T-helper 2 cell treated with Interferon-gamma antibody and Interleukin-4, amounts not matched to agents 5 μg/mL and 100 μg/mL, for 36 hours (primary cell): ENCODE measurements around the gene ZNF678.
"Not testable (repeated sequence)": the region's sequence is repeated elsewhere in the genome, so short reads cannot be mapped to it uniquely, and the experiment has no call there.

Experiments
- DNase-seq: peaks from one replicate; pipeline ENCODE4 v3.0.0; 2021; ENCODE audit warnings: low spot score
- H3K27ac Mint-ChIP-seq: one replicate; pipeline ENCODE4 v1.8.0; 2021; ENCODE audit warnings: mild to moderate bottlenecking, mixed read lengths
- H3K27me3 Mint-ChIP-seq: one replicate; pipeline ENCODE4 v1.8.0; 2021; ENCODE audit warnings: low read depth, mixed read lengths
- H3K36me3 Mint-ChIP-seq: one replicate; pipeline ENCODE4 v1.8.0; 2021; ENCODE audit warnings: low read depth, mixed read lengths
- H3K4me1 Mint-ChIP-seq: one replicate; pipeline ENCODE4 v1.8.0; 2021; ENCODE audit warnings: low read depth, mixed read lengths
- H3K4me3 Mint-ChIP-seq: one replicate; pipeline ENCODE4 v1.8.0; 2022; ENCODE audit warnings: mild to moderate bottlenecking, moderate library complexity, mixed read lengths
- H3K9me3 Mint-ChIP-seq: one replicate; pipeline ENCODE4 v1.8.0; 2021; ENCODE audit warnings: mixed read lengths

Gene ZNF678

DNA sequence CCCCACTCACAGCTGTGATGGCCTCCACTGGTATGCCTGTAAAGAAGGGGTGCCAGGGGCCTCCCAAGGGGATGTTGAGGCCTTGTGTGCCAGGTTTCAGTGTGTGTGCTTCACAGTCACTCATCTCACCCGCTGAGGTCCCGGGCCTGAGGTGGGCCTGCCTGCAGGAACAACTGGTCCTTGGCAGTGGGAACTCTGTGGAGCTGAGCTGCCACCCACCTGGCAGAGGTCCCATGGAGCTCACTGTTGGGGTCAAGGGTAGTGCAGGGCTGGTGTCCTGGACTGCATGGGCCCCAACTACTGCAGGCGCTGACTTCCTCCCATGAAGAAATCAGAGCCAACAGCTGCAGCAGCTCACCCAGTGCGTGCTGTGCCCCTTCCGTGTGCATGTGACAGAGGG is 17.3 kb upstream of the ZNF678 start:
- no peak overlapping the region for H3K27ac Mint-ChIP-seq
- H3K9me3 Mint-ChIP-seq, result peaks cover 8% of the 10 kb centered on the region
- H3K36me3 Mint-ChIP-seq, result no peaks in the 10 kb centered on the region
- H3K27me3 Mint-ChIP-seq, result peaks cover 8% of the 10 kb centered on the region
- H3K4me3 Mint-ChIP-seq, result no peak overlapping the region
- no peaks in the 10 kb centered on the region for H3K4me1 Mint-ChIP-seq
- DNase-seq, result no peak

DNA sequence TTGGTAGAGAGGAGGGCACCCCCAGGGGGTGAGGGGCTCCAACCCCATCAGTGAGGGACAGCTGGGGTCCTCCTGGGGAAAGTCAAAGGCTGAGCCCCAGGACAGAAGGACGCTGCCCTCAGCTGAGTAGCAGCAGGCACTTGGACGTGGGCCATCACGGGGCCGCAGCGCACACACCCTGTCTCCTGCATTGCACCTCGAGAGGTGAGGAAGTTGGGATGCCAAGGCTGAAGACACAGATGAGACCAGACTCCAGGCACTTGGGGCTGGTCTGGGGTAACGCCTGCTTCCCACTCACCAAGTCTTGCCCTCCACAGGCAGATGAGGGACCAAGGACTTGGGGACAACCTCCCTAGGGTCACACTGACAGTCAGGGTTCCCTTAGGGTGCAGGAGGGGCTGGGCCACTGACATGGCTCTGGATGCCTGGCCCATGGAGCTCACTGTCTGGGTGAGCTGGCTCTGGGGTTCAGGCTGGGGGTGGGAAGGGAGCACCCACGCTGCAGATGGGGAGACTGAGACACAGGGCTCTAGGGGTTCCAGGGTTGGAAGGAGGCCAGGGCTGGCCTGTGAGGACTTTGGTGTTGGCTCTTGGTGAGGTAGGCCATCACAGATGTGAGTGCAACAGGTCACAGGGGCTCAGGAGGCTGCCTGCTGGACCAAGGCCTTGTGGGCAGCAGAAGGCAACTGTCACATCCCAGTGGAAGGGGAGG is 16.6 kb upstream of the ZNF678 start:
- H3K4me1 Mint-ChIP-seq, result no peaks in the 10 kb centered on the region
- peaks cover 13% of the 10 kb centered on the region for H3K9me3 Mint-ChIP-seq
- no peak overlapping the region for H3K4me3 Mint-ChIP-seq
- no peak for DNase-seq
- H3K27me3 Mint-ChIP-seq, result peaks cover 2% of the 10 kb centered on the region
- no peaks in the 10 kb centered on the region for H3K36me3 Mint-ChIP-seq
- no peak overlapping the region for H3K27ac Mint-ChIP-seq

DNA sequence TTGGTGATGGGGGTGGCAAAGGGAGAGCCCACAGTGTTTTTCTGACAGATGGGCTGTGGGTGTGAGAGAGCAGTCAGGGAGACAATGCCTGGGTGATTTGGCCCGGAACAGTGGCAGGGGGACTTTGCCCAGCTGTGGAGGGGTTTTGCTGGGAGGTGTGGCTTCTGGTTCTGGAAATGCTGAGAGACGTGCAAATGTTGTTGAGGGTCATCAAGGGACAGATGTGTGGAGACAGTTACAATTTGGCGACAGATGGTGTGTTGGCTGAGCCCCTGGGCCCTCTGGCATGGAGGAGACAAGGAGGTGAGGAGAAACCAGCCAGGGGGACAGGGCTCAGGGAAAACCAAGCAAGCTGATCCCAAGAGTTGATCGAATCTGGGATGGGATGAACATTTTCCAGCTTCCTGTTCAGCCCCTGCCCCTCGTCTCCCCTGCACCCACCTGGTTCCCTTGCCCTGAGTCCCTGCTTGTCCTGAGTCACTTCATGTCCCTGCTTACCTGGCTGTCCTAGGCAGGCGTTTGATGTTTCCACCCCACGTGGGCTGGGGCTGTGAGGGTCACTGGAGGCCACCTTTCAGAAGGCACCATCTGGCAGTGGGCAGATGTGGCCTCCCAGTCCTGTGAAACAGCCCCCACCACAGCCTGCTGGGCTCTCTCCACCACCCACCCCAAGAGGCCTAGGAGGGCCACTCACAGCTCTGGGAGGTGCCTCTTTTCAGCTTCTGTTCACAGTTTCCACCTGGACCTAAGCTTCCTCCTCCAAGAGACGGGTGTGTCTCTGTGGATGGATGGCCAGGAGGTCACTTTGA is 15.8 kb upstream of the ZNF678 start:
- no peak overlapping the region for H3K4me3 Mint-ChIP-seq
- no peak overlapping the region for H3K27ac Mint-ChIP-seq
- H3K36me3 Mint-ChIP-seq, result no peaks in the 10 kb centered on the region
- H3K27me3 Mint-ChIP-seq, result peaks cover 2% of the 10 kb centered on the region
- no peaks in the 10 kb centered on the region for H3K4me1 Mint-ChIP-seq
- peaks cover 18% of the 10 kb centered on the region for H3K9me3 Mint-ChIP-seq
- DNase-seq, result no peak

DNA sequence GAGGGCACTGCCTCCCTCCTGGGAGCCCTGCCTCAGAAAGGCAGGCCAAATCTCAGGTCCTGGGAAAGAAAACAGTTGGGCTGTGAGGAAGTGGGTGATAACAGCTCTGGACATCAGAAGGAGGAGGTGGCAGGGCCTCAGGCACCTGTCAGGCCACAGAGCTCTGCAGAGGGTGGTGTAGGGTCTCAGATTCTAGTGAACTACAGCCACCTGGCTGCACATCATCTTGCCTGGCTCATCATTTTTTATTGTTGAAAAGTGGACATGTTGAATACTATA is 15.3 kb upstream of the ZNF678 start:
- Mint-ChIP-seq H3K9me3 (peaks cover 22% of the 10 kb centered on the region), H3K4me1 (no peaks in the 10 kb centered on the region), H3K27ac (no peak overlapping the region), H3K36me3 (no peaks in the 10 kb centered on the region), H3K4me3 (no peak overlapping the region), H3K27me3 (peaks cover 4% of the 10 kb centered on the region)
- DNase-seq, result no peak

DNA sequence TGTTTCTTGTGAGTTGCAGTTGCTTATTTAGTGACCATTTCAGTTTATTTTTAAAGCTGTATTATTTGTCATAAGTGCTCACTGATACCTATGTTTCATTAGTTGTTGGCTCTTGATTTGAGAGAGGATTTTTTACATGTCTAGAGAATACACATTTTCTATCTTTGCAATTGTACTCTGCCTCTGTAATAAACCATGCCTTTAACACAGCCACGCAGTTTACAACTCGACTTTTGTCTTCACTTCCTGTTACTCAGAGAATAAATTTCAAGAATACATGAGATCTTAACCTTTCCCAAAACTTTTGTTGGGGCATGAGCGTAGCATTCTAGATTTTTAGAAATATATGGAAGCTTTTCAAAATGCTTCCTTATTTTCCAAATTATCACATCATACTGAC is 14.9 kb upstream of the ZNF678 start:
- no peak overlapping the region for H3K27ac Mint-ChIP-seq
- H3K4me3 Mint-ChIP-seq, result no peak overlapping the region
- peaks cover 24% of the 10 kb centered on the region for H3K9me3 Mint-ChIP-seq
- H3K4me1 Mint-ChIP-seq, result no peaks in the 10 kb centered on the region
- no peaks in the 10 kb centered on the region for H3K36me3 Mint-ChIP-seq
- DNase-seq, result no peak
- peaks cover 4% of the 10 kb centered on the region for H3K27me3 Mint-ChIP-seq

DNA sequence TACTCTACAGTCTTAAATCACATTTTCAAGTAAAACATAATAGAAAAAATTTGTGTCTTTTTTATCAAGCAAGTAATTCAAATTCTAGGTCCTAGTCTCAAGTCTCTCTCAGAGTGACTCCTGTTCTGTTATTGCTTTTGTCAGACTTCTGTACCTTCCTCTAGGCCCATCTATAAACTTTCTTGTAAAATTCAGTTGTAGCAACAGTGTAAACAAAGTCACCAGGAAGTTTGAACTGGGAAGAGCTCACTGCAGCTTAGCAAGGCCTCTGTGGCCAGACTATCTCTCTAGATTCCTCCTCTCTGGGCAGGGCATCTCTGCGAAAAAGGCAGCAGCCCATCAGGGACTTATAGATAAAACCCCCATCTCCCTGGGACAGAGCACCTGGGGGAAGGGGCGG is 13.5 kb upstream of the ZNF678 start:
- peaks cover 34% of the 10 kb centered on the region for H3K9me3 Mint-ChIP-seq
- H3K36me3 Mint-ChIP-seq, result no peaks in the 10 kb centered on the region
- no peaks in the 10 kb centered on the region for H3K4me1 Mint-ChIP-seq

DNA sequence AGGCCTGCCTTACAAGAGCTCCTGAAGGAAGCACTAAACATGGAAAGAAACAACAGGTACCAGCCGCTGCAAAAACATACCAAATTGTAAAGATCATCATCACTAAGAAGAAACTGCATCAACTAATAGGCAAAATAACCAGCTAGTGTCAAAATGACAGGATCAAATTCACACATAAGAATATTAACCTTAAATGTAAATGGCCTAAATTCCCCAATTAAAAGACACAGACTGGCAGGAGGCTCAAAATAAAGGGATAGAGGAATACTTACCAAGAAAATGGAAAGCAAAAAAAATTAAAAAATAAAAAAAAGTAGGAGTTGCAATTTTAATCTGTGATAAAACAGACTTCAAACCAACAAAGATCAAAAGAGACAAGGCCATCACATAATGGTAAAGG is 11.5 kb upstream of the ZNF678 start:
- H3K4me3 Mint-ChIP-seq, DNase-seq, H3K4me1 Mint-ChIP-seq, H3K36me3 Mint-ChIP-seq, H3K27me3 Mint-ChIP-seq, H3K27ac Mint-ChIP-seq: not testable (repeated sequence)
- H3K9me3 Mint-ChIP-seq, result peaks cover 34% of the 10 kb centered on the region

More for the DNA sequence above, 13.5 kb upstream of the ZNF678 start:
- no peak overlapping the region for H3K4me3 Mint-ChIP-seq
- H3K27me3 Mint-ChIP-seq, result peaks cover 4% of the 10 kb centered on the region
- no peak for DNase-seq
- no peak overlapping the region for H3K27ac Mint-ChIP-seq

DNA sequence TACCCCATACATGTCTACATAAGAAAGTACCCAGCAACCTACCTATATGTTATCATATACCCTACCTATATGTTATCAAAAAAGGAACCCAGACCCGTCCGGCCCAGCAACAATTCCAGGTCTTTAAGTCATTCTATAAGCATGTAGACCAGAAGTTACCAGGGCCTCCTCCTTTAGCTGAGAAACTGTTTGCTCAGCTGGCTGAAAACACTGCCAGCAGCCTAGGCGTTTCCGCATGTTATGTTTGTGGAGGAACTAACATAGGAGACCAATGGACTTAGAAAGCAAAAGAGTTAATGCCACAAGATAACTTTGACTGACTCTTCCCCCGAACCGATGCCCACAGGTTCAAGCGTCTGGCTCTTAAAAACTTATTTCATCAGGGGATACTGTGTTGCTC is 7.1 kb upstream of the ZNF678 start:
- DNase-seq, result no peak
- no peak overlapping the region for H3K4me3 Mint-ChIP-seq
- peaks cover 8% of the 10 kb centered on the region for H3K4me1 Mint-ChIP-seq
- H3K27ac Mint-ChIP-seq, result no peak overlapping the region
- peaks cover 33% of the 10 kb centered on the region for H3K27me3 Mint-ChIP-seq
- peaks cover 3% of the 10 kb centered on the region for H3K36me3 Mint-ChIP-seq
- H3K9me3 Mint-ChIP-seq, result peaks cover 34% of the 10 kb centered on the region

DNA sequence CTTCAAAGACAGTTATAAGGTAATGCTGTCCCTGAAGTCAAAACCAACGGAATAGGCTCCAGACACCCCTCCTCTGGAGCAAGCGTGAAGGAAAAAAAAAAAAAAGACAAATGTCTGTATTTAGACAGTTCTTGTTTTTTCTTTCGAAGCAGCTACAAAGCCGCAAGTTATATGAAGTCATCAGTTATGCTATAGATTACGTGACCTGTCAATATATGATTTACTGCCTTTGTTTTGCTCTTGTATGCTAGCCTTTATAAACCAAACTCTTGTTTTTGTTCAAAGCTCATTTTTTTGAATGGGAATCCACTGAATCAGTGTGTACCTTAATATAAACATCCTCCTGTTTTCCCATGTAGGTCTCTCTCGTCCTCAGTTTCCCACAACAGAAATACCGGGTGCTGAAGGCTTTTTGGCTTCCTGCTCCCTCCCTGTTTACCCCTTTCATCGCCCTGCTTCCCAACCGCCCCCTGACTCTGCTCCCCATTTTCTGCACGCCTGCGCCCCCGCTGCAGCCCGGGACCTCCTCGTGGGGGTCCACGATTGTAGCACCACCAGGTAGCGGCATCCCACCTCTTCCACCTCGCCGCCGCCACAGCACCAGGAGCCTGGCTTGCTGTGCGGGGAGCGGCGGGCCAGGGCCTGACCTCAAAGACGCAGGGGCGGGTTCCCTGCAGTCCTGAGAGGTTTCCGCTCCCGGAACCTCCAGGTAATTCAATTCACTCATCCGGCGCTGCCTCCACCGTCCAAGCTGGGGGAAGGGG is 5.2 kb upstream of the ZNF678 start:
- Mint-ChIP-seq H3K4me3 (no peak overlapping the region), H3K27me3 (peaks cover 41% of the 10 kb centered on the region), H3K9me3 (peaks cover 27% of the 10 kb centered on the region), H3K36me3 (peaks cover 5% of the 10 kb centered on the region), H3K4me1 (peaks cover 8% of the 10 kb centered on the region), H3K27ac (no peak overlapping the region)
- DNase-seq, result no peak

DNA sequence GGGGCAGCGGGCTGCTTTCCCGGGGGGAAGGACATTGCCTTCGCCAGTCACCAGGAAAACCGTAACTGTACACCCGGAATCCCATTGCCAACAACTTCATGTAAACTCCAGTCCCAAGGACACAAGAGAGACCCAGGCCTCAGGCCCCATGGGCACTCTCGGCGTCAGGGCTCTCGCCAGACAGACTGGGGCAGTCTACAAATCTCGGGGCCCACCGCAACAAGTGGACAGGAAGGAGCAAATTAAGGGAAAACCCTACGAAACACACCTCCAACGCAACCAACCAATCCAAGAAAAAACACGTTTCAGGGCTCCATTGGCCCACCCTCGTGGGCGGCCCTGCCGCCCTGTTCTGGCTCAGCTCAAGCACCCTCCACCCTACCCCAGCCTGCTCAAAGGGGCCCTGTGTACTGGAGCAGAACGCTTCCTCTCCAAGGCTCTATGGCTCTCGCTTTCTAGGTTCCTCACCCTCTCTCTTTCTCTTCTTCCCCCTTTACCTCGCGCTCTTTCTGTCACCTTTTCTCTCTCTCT is 4.6 kb upstream of the ZNF678 start:
- no peak for DNase-seq
- Mint-ChIP-seq H3K4me3 (no peak overlapping the region), H3K4me1 (peaks cover 10% of the 10 kb centered on the region), H3K36me3 (peaks cover 5% of the 10 kb centered on the region), H3K27me3 (peaks cover 41% of the 10 kb centered on the region), H3K9me3 (peaks cover 22% of the 10 kb centered on the region), H3K27ac (no peak overlapping the region)

DNA sequence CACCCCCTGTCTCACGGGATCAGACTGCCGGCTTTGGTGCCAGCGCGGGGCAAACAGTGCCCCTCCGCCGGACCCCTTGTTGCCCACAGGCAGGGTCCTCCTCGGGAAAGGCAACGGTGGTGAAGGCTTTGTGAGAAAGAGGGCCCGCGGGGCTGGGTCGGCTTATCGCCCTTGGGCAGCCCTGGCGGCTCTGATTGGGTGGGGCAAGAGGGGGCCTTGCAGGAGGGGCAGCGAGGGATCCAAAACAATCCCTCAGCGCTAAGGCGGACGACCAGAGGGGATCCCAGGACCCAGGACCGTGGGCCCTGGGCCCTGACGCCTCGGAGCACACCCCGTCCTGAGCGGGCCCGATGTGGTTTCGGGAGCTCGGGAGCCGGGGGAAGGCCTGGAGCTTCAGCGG is 3.9 kb upstream of the ZNF678 start:
- Mint-ChIP-seq H3K9me3 (peaks cover 19% of the 10 kb centered on the region), H3K4me1 (peaks cover 16% of the 10 kb centered on the region), H3K27ac (no peak overlapping the region), H3K4me3 (no peak overlapping the region), H3K36me3 (peaks cover 5% of the 10 kb centered on the region), H3K27me3 (peaks cover 41% of the 10 kb centered on the region)
- DNase-seq, result no peak

DNA sequence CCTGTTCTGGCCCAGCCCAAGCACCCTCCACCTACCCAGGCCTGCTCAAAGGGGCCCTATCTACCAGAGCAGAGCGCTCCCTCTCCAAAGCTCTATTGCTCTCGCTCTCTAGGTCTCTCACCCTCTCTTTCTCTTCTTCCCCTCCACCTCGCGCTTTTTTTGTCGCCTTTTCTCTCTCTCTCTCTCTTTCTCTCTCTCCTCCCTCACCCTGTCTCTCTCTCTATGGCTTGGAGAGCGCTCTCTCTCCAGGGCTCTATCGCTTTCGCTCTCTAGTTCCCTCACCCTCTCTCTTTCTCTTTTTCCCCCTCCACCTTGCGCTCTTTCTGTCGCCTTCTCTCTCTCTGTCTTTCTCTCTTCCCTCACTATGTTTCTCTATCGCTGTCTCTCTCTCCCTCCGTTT is 3.4 kb upstream of the ZNF678 start:
- Mint-ChIP-seq H3K9me3 (peaks cover 15% of the 10 kb centered on the region), H3K36me3 (peaks cover 5% of the 10 kb centered on the region), H3K27ac (no peak overlapping the region), H3K4me1 (peaks cover 16% of the 10 kb centered on the region), H3K4me3 (peak overlapping the region; percentile 13), H3K27me3 (peaks cover 41% of the 10 kb centered on the region)
- DNase-seq, result no peak

DNA sequence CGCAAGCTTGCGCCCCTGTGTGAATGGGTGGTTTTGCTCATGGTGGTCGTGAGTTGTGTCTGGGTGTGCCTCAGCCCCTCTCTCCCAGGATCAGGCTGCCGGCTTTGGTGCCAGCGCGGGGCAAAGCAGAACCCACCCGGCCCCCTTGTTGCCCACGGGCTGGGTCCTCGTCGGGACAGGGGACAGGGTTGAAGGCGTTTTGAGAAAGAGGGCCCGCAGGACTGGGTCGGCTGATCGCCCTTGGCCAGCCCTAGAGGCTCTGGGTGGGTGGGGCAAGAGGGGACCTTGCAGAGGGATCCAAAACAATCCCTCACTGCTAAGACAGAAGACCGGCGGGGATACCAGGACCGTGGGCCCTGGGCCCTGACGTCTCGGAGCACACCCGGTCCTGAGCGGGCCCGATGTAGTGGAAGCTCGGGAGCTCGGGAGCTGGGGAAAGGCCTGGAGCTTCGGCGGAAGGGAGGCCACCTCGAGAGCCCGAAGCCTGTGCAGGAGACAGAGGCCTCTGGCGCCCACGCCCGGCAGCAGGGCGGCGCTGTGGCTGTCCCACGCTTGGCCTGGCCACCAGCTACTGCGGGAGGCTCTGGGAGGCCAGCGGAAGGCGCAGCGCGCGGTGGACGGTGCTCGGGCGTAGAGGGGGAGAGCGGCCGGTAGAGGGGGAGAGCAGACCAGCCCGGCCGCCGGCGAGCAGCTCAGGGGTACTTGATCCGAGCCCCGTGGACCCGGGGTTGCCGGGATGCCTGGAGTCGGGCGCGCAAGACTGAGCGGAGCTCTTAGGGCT is 2.8 kb upstream of the ZNF678 start:
- no peak for DNase-seq
- Mint-ChIP-seq H3K9me3 (peaks cover 15% of the 10 kb centered on the region), H3K36me3 (peaks cover 5% of the 10 kb centered on the region), H3K27ac (no peak overlapping the region), H3K4me1 (peaks cover 16% of the 10 kb centered on the region), H3K27me3 (peaks cover 41% of the 10 kb centered on the region), H3K4me3 (no peak overlapping the region)
